Effector memory CD8-positive, alpha-beta T cell (primary cell): Measurements from ENCODE around the gene CACNA2D4.

Source experiments
- ATAC-seq: fragments of 150-1000 bp; cut with Tn5 transposase; replicated peaks from 2 replicates; pipeline ENCODE4 v1.10.0; 2021; ENCODE audit warnings: mild to moderate bottlenecking, moderate library complexity
- DNase-seq, 3 experiments: peaks; one replicate each; pipeline ENCODE4 v3.0.0; 2021
- H3K27ac Mint-ChIP-seq, 2 donors: one replicate each; pipeline ENCODE4 v1.8.0; 2022; ENCODE audit warnings: mild to moderate bottlenecking in 2 of 2, mixed read lengths in 2 of 2, moderate library complexity in 2 of 2
- H3K27me3 Mint-ChIP-seq, 2 donors: one replicate each; pipeline ENCODE4 v1.8.0; 2022; ENCODE audit warnings: mixed read lengths in 2 of 2
- H3K36me3 Mint-ChIP-seq: one replicate; pipeline ENCODE4 v1.8.0; 2022; ENCODE audit warnings: mild to moderate bottlenecking, moderate library complexity, mixed read lengths; ENCODE audit not compliant: insufficient read depth
- H3K4me1 Mint-ChIP-seq, 2 donors: one replicate each; pipeline ENCODE4 v1.8.0; 2022; ENCODE audit warnings: low read depth in 2 of 2, mixed read lengths in 2 of 2
- H3K4me3 Mint-ChIP-seq, 2 donors: one replicate each; pipeline ENCODE4 v1.8.0; 2022; ENCODE audit warnings: mild to moderate bottlenecking in 2 of 2, mixed read lengths in 2 of 2, moderate library complexity in 2 of 2
- H3K9me3 Mint-ChIP-seq, 2 donors: one replicate each; pipeline ENCODE4 v1.8.0; 2022; ENCODE audit warnings: mixed read lengths in 2 of 2

Gene CACNA2D4

GRCh38 chr12:1876086-1876485 is 42.4 kb downstream of the CACNA2D4 start:
- Mint-ChIP-seq H3K4me1 (no peaks in the 10 kb centered on the region), H3K27ac (no peak overlapping the region), H3K4me3 (no peak overlapping the region), H3K27me3 (peaks cover 29 to 57% of the 10 kb centered on the region in 2 donors), H3K36me3 (no peaks in the 10 kb centered on the region), H3K9me3 (peaks cover 0 to 5% of the 10 kb centered on the region in 2 donors)
- ATAC-seq, result no peak
- DNase-seq, result no peak

- Mint-ChIP-seq H3K4me1 (no peaks in the 10 kb centered on the region), H3K9me3 (peaks cover 0 to 9% of the 10 kb centered on the region in 2 donors), H3K36me3 (no peaks in the 10 kb centered on the region), H3K4me3 (no peak overlapping the region), H3K27me3 (peaks cover 29 to 52% of the 10 kb centered on the region in 2 donors), H3K27ac (no peak overlapping the region)
- no peak for ATAC-seq
- no peak for DNase-seq
Measured at GRCh38 chr12:1875608-1876007, 42.8 kb downstream of the CACNA2D4 start.

GRCh38 chr12:1873531-1874510 is 44.6 kb downstream of the CACNA2D4 start:
- H3K4me3 Mint-ChIP-seq, result no peak overlapping the region
- H3K27me3 Mint-ChIP-seq, result peaks cover 37 to 60% of the 10 kb centered on the region in 2 donors
- no peak for DNase-seq
- no peak overlapping the region for H3K27ac Mint-ChIP-seq
- no peaks in the 10 kb centered on the region for H3K36me3 Mint-ChIP-seq
- no peaks in the 10 kb centered on the region for H3K4me1 Mint-ChIP-seq
- ATAC-seq, result no peak
- H3K9me3 Mint-ChIP-seq, result peaks cover 2 to 9% of the 10 kb centered on the region in 2 donors

GRCh38 chr12:1872448-1872847 is 46.0 kb downstream of the CACNA2D4 start:
- no peak overlapping the region for H3K27ac Mint-ChIP-seq
- H3K27me3 Mint-ChIP-seq, result peaks cover 45 to 60% of the 10 kb centered on the region in 2 donors
- DNase-seq (no peak), ATAC-seq (no peak)
- no peak overlapping the region for H3K4me3 Mint-ChIP-seq
- H3K9me3 Mint-ChIP-seq, result peaks cover 2 to 9% of the 10 kb centered on the region in 2 donors
- no peaks in the 10 kb centered on the region for H3K4me1 Mint-ChIP-seq
- no peaks in the 10 kb centered on the region for H3K36me3 Mint-ChIP-seq

GRCh38 chr12:1872001-1872400 is 46.5 kb downstream of the CACNA2D4 start:
- Mint-ChIP-seq H3K9me3 (peaks cover 2 to 9% of the 10 kb centered on the region in 2 donors), H3K4me3 (no peak overlapping the region), H3K27ac (no peak overlapping the region), H3K36me3 (no peaks in the 10 kb centered on the region), H3K27me3 (peaks cover 45 to 60% of the 10 kb centered on the region in 2 donors), H3K4me1 (no peaks in the 10 kb centered on the region)
- ATAC-seq (no peak), DNase-seq (no peak)

GRCh38 chr12:1870998-1871917 is 47.2 kb downstream of the CACNA2D4 start:
- DNase-seq (no peak), ATAC-seq (no peak)
- Mint-ChIP-seq H3K4me1 (no peaks in the 10 kb centered on the region), H3K27me3 (peaks cover 43 to 59% of the 10 kb centered on the region in 2 donors), H3K27ac (peak overlapping the region in 1 of 2 donors; percentile 35), H3K9me3 (peaks cover 2 to 9% of the 10 kb centered on the region in 2 donors), H3K4me3 (no peak overlapping the region), H3K36me3 (no peaks in the 10 kb centered on the region)

- ATAC-seq (no peak), DNase-seq (no peak)
- Mint-ChIP-seq H3K27ac (peak overlapping the region in 1 of 2 donors; percentile 35), H3K4me1 (no peaks in the 10 kb centered on the region), H3K36me3 (no peaks in the 10 kb centered on the region), H3K27me3 (peaks cover 31 to 58% of the 10 kb centered on the region in 2 donors), H3K9me3 (peaks cover 2 to 9% of the 10 kb centered on the region in 2 donors), H3K4me3 (no peak overlapping the region)
Measured at GRCh38 chr12:1870086-1870485, 48.4 kb downstream of the CACNA2D4 start.

- peaks cover 31 to 52% of the 10 kb centered on the region in 2 donors for H3K27me3 Mint-ChIP-seq
- no peak overlapping the region for H3K27ac Mint-ChIP-seq
- DNase-seq (no peak), ATAC-seq (no peak)
- H3K4me1 Mint-ChIP-seq, result no peaks in the 10 kb centered on the region
- no peaks in the 10 kb centered on the region for H3K36me3 Mint-ChIP-seq
- H3K4me3 Mint-ChIP-seq, result no peak overlapping the region
- peaks cover 2 to 9% of the 10 kb centered on the region in 2 donors for H3K9me3 Mint-ChIP-seq
Measured at GRCh38 chr12:1869145-1869544, 49.3 kb downstream of the CACNA2D4 start.

- Mint-ChIP-seq H3K27me3 (peaks cover 31 to 67% of the 10 kb centered on the region in 2 donors), H3K27ac (no peak overlapping the region), H3K4me3 (no peak overlapping the region), H3K4me1 (no peaks in the 10 kb centered on the region), H3K36me3 (no peaks in the 10 kb centered on the region), H3K9me3 (peaks cover 0 to 2% of the 10 kb centered on the region in 2 donors)
- DNase-seq, result no peak
- no peak for ATAC-seq
Measured at GRCh38 chr12:1865284-1865866, 53.1 kb downstream of the CACNA2D4 start.

GRCh38 chr12:1864867-1865266 is 53.6 kb downstream of the CACNA2D4 start:
- H3K9me3 Mint-ChIP-seq, result peaks cover 0 to 2% of the 10 kb centered on the region in 2 donors
- DNase-seq (no peak), ATAC-seq (no peak)
- H3K27ac Mint-ChIP-seq, result peak overlapping the region in 1 of 2 donors; percentile 57
- peaks cover 31 to 68% of the 10 kb centered on the region in 2 donors for H3K27me3 Mint-ChIP-seq
- no peaks in the 10 kb centered on the region for H3K4me1 Mint-ChIP-seq
- no peaks in the 10 kb centered on the region for H3K36me3 Mint-ChIP-seq
- no peak overlapping the region for H3K4me3 Mint-ChIP-seq

- no peak for DNase-seq
- no peaks in the 10 kb centered on the region for H3K9me3 Mint-ChIP-seq
- no peak overlapping the region for H3K4me3 Mint-ChIP-seq
- H3K36me3 Mint-ChIP-seq, result no peaks in the 10 kb centered on the region
- H3K4me1 Mint-ChIP-seq, result no peaks in the 10 kb centered on the region
- no peak for ATAC-seq
- H3K27me3 Mint-ChIP-seq, result peaks cover 27 to 64% of the 10 kb centered on the region in 2 donors
- H3K27ac Mint-ChIP-seq, result peak overlapping the region in 1 of 2 donors; percentile 57
Measured at GRCh38 chr12:1864456-1864855, 54.0 kb downstream of the CACNA2D4 start.

- Mint-ChIP-seq H3K4me1 (no peaks in the 10 kb centered on the region), H3K27ac (no peak overlapping the region), H3K9me3 (no peaks in the 10 kb centered on the region), H3K4me3 (no peak overlapping the region), H3K36me3 (no peaks in the 10 kb centered on the region), H3K27me3 (peaks cover 23 to 62% of the 10 kb centered on the region in 2 donors)
- ATAC-seq (no peak), DNase-seq (no peak)
Measured at GRCh38 chr12:1863823-1864222, 54.6 kb downstream of the CACNA2D4 start.

GRCh38 chr12:1862973-1863372 is 55.5 kb downstream of the CACNA2D4 start:
- Mint-ChIP-seq H3K27ac (no peak overlapping the region), H3K36me3 (no peaks in the 10 kb centered on the region), H3K4me1 (no peaks in the 10 kb centered on the region), H3K27me3 (peaks cover 15 to 60% of the 10 kb centered on the region in 2 donors), H3K9me3 (no peaks in the 10 kb centered on the region), H3K4me3 (no peak overlapping the region)
- DNase-seq (no peak), ATAC-seq (no peak)
